Type B pancreatic cell (in vitro differentiated cells): ENCODE measurements around the gene SWAP70. TPM values are rescaled to one million over a fixed set of nuclear protein-coding genes. Genes with fewer than 3 reads are reported as not detected.

Source experiments
- DNase-seq: peaks from one replicate; pipeline ENCODE4 v3.0.0; 2021; ENCODE audit warnings: mixed read lengths; ENCODE audit not compliant: unreplicated experiment; ENCODE audit errors: extremely low spot score
- H3K27ac Mint-ChIP-seq: 2 replicates; pipeline ENCODE4 v1.8.0; 2021; ENCODE audit warnings: mild to moderate bottlenecking, mixed read lengths
- H3K27me3 Mint-ChIP-seq: 2 replicates; pipeline ENCODE4 v1.8.0; 2021; ENCODE audit warnings: mixed read lengths
- H3K36me3 Mint-ChIP-seq: 2 replicates; pipeline ENCODE4 v1.8.0; 2021; ENCODE audit warnings: mixed read lengths
- H3K4me1 Mint-ChIP-seq: one replicate; pipeline ENCODE4 v1.8.0; 2021; ENCODE audit warnings: mixed read lengths; ENCODE audit not compliant: unreplicated experiment
- H3K4me3 Mint-ChIP-seq: 2 replicates; pipeline ENCODE4 v1.8.0; 2021; ENCODE audit warnings: mild to moderate bottlenecking, mixed read lengths
- H3K9me3 Mint-ChIP-seq: 2 replicates; pipeline ENCODE4 v1.8.0; 2021; ENCODE audit warnings: mixed read lengths
- CTCF ChIP-seq: fragments of 200-600 bp; sonication (generic); conservative IDR thresholded peaks from 2 replicates; pipeline ENCODE4 v1.5.0; 2021; ENCODE audit warnings: antibody characterized with exemption, mild to moderate bottlenecking
- total RNA-seq: library from RNA; stranded (reverse); gene quantifications from 2 replicates; pipeline ENCODE4 v1.2.1, GENCODE V29; 2021; ENCODE audit warnings: low replicate concordance

The SWAP70 gene
- total RNA-seq, 1 donor from 2014 or later: 18.8 TPM

DNA sequence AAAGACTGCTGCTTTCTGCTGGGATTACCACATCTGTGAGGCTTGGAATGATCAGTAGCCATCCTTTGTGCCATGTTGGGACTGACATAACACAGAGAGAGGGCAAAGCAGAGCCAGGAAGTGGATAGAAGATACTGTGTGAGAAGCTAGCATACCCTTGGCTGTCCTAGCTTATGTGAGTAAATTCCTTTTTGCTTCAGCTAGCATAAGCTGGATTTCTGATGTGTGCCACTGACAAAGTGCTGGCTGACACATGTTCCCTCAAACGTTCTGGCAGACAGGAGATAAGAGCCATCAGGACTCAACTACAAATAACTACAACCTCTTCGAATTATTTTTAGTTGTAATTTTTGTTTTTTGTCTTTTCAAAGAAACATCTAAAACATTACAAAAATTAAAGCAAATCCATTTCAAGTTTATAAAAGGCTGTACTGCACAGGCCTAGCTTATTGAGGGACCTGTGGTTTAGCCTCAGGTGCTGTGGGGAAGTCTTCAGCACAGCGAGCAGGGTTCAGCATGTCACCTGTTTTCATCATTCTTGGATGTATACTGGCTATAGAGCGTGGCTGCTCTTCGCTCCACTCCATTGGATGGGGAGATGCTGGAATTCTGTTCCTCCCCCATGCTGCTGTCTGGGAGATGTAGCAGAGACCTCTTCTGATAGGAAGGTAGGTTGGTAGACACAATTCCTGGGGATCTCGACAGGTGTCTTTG lies 120.9 kb downstream of the SWAP70 start:
- no peak for DNase-seq
- peaks cover 37% of the 10 kb centered on the region for H3K36me3 Mint-ChIP-seq
- H3K9me3 Mint-ChIP-seq: no peaks in the 10 kb centered on the region
- H3K27ac Mint-ChIP-seq: no peak overlapping the region
- TF ChIP-seq CTCF: no peak
- H3K4me3 Mint-ChIP-seq: no peak overlapping the region
- H3K4me1 Mint-ChIP-seq: peaks cover 11% of the 10 kb centered on the region
- H3K27me3 Mint-ChIP-seq: no peaks in the 10 kb centered on the region

DNA sequence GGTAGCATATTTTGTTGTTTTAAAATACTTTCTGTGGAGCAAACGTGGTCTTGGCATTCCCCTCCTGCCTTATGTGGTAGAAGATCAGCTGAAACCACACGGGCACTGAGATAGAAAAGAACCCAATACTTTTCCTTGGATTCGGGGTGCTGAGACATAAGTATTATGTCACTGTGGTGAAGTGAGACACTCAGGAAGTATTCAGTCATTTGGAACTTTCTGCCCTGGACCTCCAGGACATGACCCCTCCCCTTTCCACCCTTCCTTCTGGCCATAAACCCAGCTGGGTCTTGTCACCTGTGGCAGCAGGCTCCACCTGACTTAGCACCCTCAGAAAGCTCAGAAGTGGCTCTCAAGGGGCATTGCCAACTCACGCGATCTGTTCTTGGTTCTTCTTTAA lies 123.4 kb downstream of the SWAP70 start:
- Mint-ChIP-seq H3K4me1 (peaks cover 11% of the 10 kb centered on the region), H3K36me3 (peaks cover 25% of the 10 kb centered on the region), H3K27ac (no peak overlapping the region), H3K4me3 (no peak overlapping the region), H3K27me3 (no peaks in the 10 kb centered on the region), H3K9me3 (no peaks in the 10 kb centered on the region)
- no peak for TF ChIP-seq CTCF
- DNase-seq: no peak

DNA sequence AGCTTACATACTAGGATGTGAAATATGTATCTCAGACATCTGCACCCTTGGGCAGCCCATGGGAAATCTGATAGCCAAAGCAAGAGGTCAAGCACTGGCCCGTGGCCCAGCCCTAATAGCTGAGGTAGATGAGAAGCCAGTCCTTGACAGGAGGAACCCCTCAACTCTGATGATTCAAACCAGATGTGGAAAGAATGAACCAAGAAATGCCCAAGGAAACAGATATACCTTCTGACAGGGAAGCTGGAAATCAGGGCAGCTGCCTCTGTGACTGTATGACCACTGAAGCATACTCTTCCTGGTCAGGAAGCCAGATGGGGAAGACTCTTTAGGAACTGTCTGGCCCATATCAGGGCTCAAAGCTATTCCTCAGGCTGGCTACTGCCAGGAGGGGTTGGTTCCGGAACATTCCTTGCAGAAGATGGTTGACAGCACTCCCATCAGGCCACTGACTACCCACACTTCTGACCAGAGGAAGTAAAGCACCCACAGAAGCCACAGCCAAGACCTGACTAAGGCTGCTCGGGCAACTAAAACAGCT lies 124.2 kb downstream of the SWAP70 start:
- Mint-ChIP-seq H3K27ac (no peak overlapping the region), H3K9me3 (no peaks in the 10 kb centered on the region), H3K4me3 (peak overlapping the region; percentile 9), H3K27me3 (no peaks in the 10 kb centered on the region), H3K36me3 (peaks cover 25% of the 10 kb centered on the region), H3K4me1 (peaks cover 11% of the 10 kb centered on the region)
- no peak for DNase-seq
- no peak for TF ChIP-seq CTCF

GRCh38 chr11:9789910-9790309 lies 126.0 kb downstream of the SWAP70 start:
- Mint-ChIP-seq H3K9me3 (no peaks in the 10 kb centered on the region), H3K27ac (no peak overlapping the region), H3K4me3 (no peak overlapping the region), H3K36me3 (peaks cover 25% of the 10 kb centered on the region), H3K27me3 (no peaks in the 10 kb centered on the region), H3K4me1 (peaks cover 11% of the 10 kb centered on the region)
- DNase-seq: no peak
- no peak for TF ChIP-seq CTCF

- Mint-ChIP-seq H3K27ac (no peak overlapping the region), H3K4me1 (peaks cover 13% of the 10 kb centered on the region), H3K36me3 (peaks cover 22% of the 10 kb centered on the region), H3K27me3 (no peaks in the 10 kb centered on the region), H3K4me3 (no peak overlapping the region), H3K9me3 (no peaks in the 10 kb centered on the region)
- no peak for DNase-seq
- TF ChIP-seq CTCF: no peak
Measured at GRCh38 chr11:9790703-9791102, 126.8 kb downstream of the SWAP70 start.
